Stomach (tissue), 9 donors: Measurements from ENCODE around the gene TAPBPL. TPM values are rescaled to one million over a fixed set of nuclear protein-coding genes. Genes with fewer than 3 reads are reported as not detected.
"Not testable (repeated sequence)": the region's sequence is repeated elsewhere in the genome, so short reads cannot be mapped to it uniquely, and the experiment has no call there.

Experiments used
- DNase-seq, 2 donors: peaks; one replicate each; pipeline versions ENCODE4 v3.0.0 to v3.0.0-alpha.2; 2013 to 2019
- H3K27ac ChIP-seq, 5 donors: fragments of 200-600 bp in 4 of 5; sonication (generic) in 4 of 5; one replicate each; pipeline ENCODE4 v1.5.1; 2013 to 2019; ENCODE audit warnings: mild to moderate bottlenecking in 1 of 5, moderate library complexity in 1 of 5
- H3K27me3 ChIP-seq, 3 donors: fragments of 200-600 bp; sonication (generic); one replicate each; pipeline ENCODE4 v1.5.1; 2017 to 2019; ENCODE audit warnings: mixed run types in 1 of 3
- H3K36me3 ChIP-seq, 4 donors: fragments of 200-600 bp; sonication (generic); 1 replicate in 3 of 4; 2 replicates in 1 of 4; pipeline ENCODE4 v1.5.1; 2016 to 2019
- H3K4me1 ChIP-seq, 4 donors: fragments of 200-600 bp; sonication (generic); one replicate each; pipeline ENCODE4 v1.5.1; 2016 to 2019
- H3K4me3 ChIP-seq, 4 donors: fragments of 200-600 bp; sonication (generic) in 3 of 4; one replicate each; pipeline ENCODE4 v1.5.1; 2016 to 2019; ENCODE audit warnings: mild to moderate bottlenecking in 1 of 4
- H3K9me3 ChIP-seq, 4 donors: fragments of 200-600 bp; sonication (generic); one replicate each; pipeline ENCODE4 v1.5.1; 2016 to 2019
- EP300 ChIP-seq: sonication (generic); formaldehyde crosslinking; IDR thresholded peaks from one replicate; pipeline ENCODE4 v1.6.1; 2017; ENCODE audit warnings: antibody characterized with exemption
- POLR2A ChIP-seq, 4 donors: fragments of 450-650 bp; IDR thresholded peaks; one replicate each; pipeline ENCODE4 v1.6.1; 2016; ENCODE audit warnings: antibody characterized with exemption in 4 of 4, control low read depth in 2 of 4, mild to moderate bottlenecking in 1 of 4, moderate library complexity in 1 of 4
- POLR2AphosphoS5 ChIP-seq, 3 donors: sonication (generic); formaldehyde crosslinking; IDR thresholded peaks; one replicate each; pipeline ENCODE4 v1.6.1; 2016; ENCODE audit warnings: antibody characterized with exemption in 3 of 3
- WGBS, 5 donors: extraction: QIAGEN DNeasy Blood & Tissue Kit in 3 of 5; methylation state at CpG; one replicate each; pipeline versions ENCODE4 v1.1.5 to v1.1.7; 2013 to 2018; 5-methylcytosine and 5-hydroxymethylcytosine counted together
- intact Hi-C: fragments of 100-400 bp; cut with DNase I; formaldehyde crosslinking; loops from one replicate; pipeline ENCODE4 v1.15.1; 2023; ENCODE audit warnings: low total_unique reads
- polyA plus RNA-seq, 3 donors: library from polyadenylated mRNA; stranded (reverse); fragments of 200-250 nt; gene quantifications; one replicate each; pipeline ENCODE4 v1.2.3, GENCODE V29; 2013
- total RNA-seq, 5 donors: library from RNA; depleted of rRNA; stranded (reverse); fragments of >200 nt; gene quantifications; one replicate each; pipeline versions ENCODE4 v1.1.0 to v1.2.3, GENCODE V29; 2014 to 2016
- TF ChIP-seq, protein P1 (sequence below), 7 experiments: fragments of 450-650 bp in 4 of 7; fragments of 200-600 bp in 3 of 7; sonication (generic) in 3 of 7; IDR thresholded peaks; one replicate each; pipeline ENCODE4 v1.5.1; 2016 to 2019; ENCODE audit warnings: antibody characterized with exemption in 7 of 7, control low read depth in 2 of 7, mild to moderate bottlenecking in 1 of 7
- donor health status: healthy with polysubstance abuse.
- donor health status: Bipolar disorder and iron deficiency.
- donor health status: healthy.

The TAPBPL gene
- total and polyA plus RNA-seq, 8 donors = 13.0 to 115 (median 15.5) TPM

DNA sequence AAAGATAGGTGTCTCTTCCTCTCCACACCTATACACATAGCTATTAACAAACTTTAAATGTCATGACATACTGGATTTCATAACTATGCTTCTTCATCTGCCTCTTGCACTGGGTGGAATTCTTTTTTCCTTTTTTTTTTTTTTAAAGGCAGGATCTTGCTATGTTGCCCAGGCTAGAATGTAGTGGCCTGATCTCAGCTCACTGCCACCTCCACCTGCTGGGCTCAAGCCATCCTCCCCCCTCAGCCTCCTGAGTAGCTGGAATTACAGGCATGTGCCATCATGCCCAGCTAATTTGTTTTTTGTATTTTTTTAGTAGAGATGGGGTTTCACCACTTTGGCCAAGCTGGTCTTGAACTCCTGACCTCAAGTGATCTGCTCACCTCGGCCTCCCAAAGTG, 36.4 kb downstream of the TAPBPL start:
- DNase-seq = no peak
- 67 to 96% (median 76%) methylated on average over 1 of the region's 1 CpG for WGBS, 5 donors
- H3K4me3 ChIP-seq = no peak overlapping the region
- H3K4me1 ChIP-seq = peaks cover 9 to 11% (median 10%) of the 10 kb centered on the region in 4 donors
- H3K27ac ChIP-seq = no peak overlapping the region
- H3K36me3 ChIP-seq = peaks cover 4 to 20% (median 13%) of the 10 kb centered on the region in 4 donors
- TF ChIP-seq POLR2AphosphoS5 (IDR thresholded peaks at IDR 0.05) = no peak
- no peak for TF ChIP-seq EP300
- TF ChIP-seq, protein P1, sequence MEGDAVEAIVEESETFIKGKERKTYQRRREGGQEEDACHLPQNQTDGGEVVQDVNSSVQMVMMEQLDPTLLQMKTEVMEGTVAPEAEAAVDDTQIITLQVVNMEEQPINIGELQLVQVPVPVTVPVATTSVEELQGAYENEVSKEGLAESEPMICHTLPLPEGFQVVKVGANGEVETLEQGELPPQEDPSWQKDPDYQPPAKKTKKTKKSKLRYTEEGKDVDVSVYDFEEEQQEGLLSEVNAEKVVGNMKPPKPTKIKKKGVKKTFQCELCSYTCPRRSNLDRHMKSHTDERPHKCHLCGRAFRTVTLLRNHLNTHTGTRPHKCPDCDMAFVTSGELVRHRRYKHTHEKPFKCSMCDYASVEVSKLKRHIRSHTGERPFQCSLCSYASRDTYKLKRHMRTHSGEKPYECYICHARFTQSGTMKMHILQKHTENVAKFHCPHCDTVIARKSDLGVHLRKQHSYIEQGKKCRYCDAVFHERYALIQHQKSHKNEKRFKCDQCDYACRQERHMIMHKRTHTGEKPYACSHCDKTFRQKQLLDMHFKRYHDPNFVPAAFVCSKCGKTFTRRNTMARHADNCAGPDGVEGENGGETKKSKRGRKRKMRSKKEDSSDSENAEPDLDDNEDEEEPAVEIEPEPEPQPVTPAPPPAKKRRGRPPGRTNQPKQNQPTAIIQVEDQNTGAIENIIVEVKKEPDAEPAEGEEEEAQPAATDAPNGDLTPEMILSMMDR (IDR thresholded peaks at IDR 0.05) = no peak
- no peak for TF ChIP-seq POLR2A (IDR thresholded peaks at IDR 0.05)
- H3K27me3 ChIP-seq = no peaks in the 10 kb centered on the region
- no peaks in the 10 kb centered on the region for H3K9me3 ChIP-seq
- intact Hi-C loops = no loop called here

DNA sequence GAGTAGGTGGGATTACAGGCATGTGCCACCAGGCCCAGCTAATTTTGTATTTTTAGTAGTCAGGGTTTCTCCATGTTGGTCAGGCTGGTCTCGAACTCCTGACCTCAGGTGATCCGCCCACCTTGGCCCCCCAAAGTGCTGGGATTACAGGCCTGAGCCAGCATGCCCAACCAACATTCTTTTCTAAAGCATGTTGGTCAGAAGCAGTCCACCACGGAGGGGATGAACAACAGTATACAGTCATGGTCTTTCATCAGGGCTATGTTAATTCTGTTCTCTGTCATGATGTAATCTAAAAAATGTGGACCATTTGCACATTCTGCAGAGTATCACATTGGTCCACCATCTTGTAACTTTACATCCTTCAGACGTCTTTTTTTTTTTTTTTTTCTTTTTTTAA, 37.6 kb downstream of the TAPBPL start:
- H3K36me3 ChIP-seq = peaks cover 4 to 20% (median 13%) of the 10 kb centered on the region in 4 donors
- intact Hi-C loops = no loop called here
- H3K4me3 ChIP-seq = no peak overlapping the region
- WGBS, 5 donors = 59 to 75% (median 71%) methylated on average over 4 of the region's 4 CpGs
- no peak overlapping the region for H3K27ac ChIP-seq
- no peaks in the 10 kb centered on the region for H3K9me3 ChIP-seq
- TF ChIP-seq POLR2A (IDR thresholded peaks at IDR 0.05) (no peak), EP300 (no peak), POLR2AphosphoS5 (IDR thresholded peaks at IDR 0.05) (no peak)
- TF ChIP-seq, protein P1 (IDR thresholded peaks at IDR 0.05) = no peak
- H3K4me1 ChIP-seq = peaks cover 12 to 15% (median 14%) of the 10 kb centered on the region in 4 donors
- DNase-seq = no peak
- H3K27me3 ChIP-seq = no peaks in the 10 kb centered on the region

DNA sequence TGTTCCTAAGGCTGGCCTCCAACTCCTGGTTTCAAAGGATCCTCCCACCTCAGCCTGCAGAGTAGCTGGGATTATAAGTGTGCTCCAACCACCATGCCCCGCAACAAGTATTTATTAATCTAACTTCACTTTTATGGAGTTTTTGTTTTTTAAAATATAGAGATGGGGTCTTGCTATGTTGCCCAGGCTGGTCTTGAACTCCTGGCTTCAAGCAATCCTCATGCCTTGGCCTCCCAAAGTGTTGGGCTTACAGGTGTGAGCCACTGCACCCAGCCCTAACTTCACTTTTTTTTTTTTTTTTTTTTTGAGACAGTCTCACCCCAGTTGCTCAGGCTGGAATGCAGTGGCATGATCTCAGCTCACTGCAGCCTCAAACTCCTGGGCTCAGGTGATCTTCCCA, 38.8 kb downstream of the TAPBPL start:
- peaks cover 4 to 22% (median 14%) of the 10 kb centered on the region in 4 donors for H3K36me3 ChIP-seq
- H3K27me3 ChIP-seq, H3K27ac ChIP-seq, DNase-seq, H3K9me3 ChIP-seq, H3K4me3 ChIP-seq, intact Hi-C loops: not testable (repeated sequence)
- 92 to 100% (median 100%) methylated on average over 1 of the region's 1 CpG for WGBS, 5 donors
- H3K4me1 ChIP-seq = peaks cover 22 to 27% (median 25%) of the 10 kb centered on the region in 4 donors

DNA sequence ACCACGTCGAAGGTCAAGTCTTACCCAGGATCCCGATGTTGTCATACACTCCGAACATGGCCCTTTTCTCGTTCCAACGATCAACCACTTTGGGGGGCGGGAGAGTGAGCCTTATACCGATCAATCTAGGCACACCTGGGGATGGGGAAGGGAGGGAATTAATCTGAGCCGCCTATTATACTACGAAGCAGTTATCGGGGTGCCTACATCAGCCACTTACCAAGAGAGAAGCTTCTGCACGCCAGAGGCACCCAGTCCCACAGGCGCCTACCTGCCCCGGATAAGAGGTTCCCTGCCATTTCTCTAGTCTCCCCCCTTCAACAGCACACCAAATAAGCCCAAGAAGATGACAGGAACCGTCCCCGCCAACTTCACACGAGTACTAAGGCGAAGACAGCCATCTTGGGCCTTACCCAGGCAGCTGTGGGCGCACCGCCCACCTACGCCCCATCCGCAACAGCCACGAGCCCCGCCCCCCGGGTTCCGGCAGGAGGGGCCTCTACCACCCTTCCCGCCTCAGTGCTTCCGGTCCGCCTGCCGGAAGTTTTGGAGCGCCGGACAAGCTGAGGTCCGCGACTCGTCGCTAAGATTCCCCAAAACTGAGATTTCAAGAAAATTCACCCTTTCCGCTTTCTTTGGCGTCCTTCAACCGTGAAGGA, 41.1 kb downstream of the TAPBPL start, which contains the start of gene MRPL51:
TSS of gene MRPL51 (minus strand) at position 425 of the 659 bp plus-strand sequence. CDS start at position 299, 126 bp downstream.
- peaks cover 22 to 41% (median 29%) of the 10 kb centered on the region in 4 donors for H3K4me1 ChIP-seq
- H3K36me3 ChIP-seq = peaks cover 4 to 44% (median 36%) of the 10 kb centered on the region in 4 donors
- intact Hi-C loops = no loop called here
- WGBS, 5 donors = 0 to 1% (median 1%) methylated on average over 27 to 39 of the region's 39 CpGs
- peak within 1 kb of the TSS; percentile 66 to 94 (median 79) for H3K4me3 ChIP-seq
- no peaks in the 10 kb centered on the region for H3K9me3 ChIP-seq
- H3K27me3 ChIP-seq = no peaks in the 10 kb centered on the region
- DNase-seq = peak; percentile 98
- peak within 1 kb of the TSS; percentile 93 to 98 (median 95) for H3K27ac ChIP-seq
- TF ChIP-seq EP300 (no peak), POLR2AphosphoS5 (IDR thresholded peaks at IDR 0.05) (peak; percentile 74 to 96 (median 78)), POLR2A (IDR thresholded peaks at IDR 0.05) (peak in 2 of 4 donors; percentile 37 to 46)
- TF ChIP-seq, protein P1 (IDR thresholded peaks at IDR 0.05) = no peak
